GM21390 (cell line): ENCODE measurements around the gene AHNAK2.
"Not testable (repeated sequence)": the region's sequence is repeated elsewhere in the genome, so short reads cannot be mapped to it uniquely, and the experiment has no call there.

Experiments
- ATAC-seq: cut with Tn5 transposase; IDR thresholded peaks from one replicate; pipeline ENCODE4 v1.9.1; 2021; ENCODE audit not compliant: unreplicated experiment

AHNAK2 gene

GRCh38 chr14:104929268-104930230, 48.6 kb downstream of the AHNAK2 start:
- no peak for ATAC-seq

DNA sequence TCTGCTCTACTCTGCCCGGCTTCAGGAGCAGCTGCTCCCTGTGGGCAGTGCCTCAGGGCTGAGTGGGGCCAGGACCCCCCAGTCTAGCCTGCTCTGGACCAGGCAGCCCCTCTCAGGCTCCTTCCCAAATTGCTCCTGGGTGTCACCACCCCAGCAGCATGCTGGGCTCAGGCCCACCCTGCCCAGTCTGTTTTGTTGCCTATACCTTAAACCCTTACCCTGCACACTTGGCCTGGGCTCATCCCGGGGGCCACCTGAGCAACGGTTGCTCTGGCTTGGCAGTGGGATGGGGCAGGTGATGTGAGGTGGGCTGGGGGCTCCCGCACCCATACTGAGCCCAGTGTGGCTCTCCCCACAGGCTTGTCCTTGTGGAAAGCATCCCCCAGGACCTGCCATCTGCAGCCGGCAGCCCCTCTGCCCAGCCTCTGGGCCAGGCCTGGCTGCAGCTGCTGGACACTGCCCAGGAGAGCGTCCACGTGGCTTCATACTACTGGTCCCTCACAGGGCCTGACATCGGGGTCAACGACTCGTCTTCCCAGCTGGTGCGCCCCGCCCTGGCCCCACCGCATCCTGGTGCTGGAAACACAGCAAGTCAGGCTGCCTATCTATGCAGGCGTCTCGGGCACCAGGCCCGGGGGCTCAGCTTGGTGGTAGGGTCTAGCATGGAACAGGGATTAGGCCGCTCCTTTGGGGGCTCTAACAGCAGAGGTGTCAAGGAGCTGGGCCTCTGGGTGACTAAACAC, 49.6 kb downstream of the AHNAK2 start:
- no peak for ATAC-seq

DNA sequence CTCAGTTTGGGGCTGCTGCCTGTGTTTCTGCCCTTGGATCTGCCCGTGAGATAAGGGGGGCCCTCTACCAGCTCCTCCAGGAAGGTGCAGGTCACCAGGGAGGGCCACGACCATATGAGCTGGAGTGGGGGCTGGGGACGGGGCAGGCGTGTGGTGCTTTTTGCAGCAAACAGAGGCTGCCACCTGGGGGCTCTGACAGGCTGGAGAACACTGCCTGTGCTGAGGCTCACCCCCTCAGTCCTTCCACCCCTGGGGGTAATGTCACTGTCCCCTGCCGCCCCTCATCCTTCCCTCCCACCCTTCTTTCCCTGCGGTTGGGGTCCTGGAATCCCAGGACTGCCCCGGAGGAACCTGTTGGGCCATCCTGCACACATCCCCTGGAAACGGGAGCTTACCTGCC, 50.3 kb downstream of the AHNAK2 start:
- ATAC-seq = no peak

DNA sequence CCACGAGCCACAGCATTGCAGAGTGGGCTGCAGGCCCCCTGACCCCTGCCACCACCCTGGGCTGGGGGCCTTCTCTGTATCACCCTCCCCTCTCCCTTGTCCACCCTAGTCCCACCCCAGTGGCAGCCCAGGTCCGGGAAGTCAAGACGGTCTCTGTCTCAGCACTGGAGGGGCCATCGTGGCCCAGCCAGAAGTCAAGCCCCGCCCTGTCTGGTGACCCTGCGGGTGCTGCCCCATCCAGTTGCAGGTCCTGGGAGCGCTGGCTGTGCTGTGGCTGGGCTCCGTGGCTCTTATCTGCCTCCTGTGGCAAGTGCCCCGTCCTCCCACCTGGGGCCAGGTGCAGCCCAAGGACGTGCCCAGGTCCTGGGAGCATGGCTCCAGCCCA, 50.8 kb downstream of the AHNAK2 start:
- no peak for ATAC-seq

- peak; percentile 89 for ATAC-seq
Observed at GRCh38 chr14:104926619-104927431, 51.3 kb downstream of the AHNAK2 start.

- no peak for ATAC-seq
Observed at GRCh38 chr14:104925855-104926609, 52.1 kb downstream of the AHNAK2 start.

DNA sequence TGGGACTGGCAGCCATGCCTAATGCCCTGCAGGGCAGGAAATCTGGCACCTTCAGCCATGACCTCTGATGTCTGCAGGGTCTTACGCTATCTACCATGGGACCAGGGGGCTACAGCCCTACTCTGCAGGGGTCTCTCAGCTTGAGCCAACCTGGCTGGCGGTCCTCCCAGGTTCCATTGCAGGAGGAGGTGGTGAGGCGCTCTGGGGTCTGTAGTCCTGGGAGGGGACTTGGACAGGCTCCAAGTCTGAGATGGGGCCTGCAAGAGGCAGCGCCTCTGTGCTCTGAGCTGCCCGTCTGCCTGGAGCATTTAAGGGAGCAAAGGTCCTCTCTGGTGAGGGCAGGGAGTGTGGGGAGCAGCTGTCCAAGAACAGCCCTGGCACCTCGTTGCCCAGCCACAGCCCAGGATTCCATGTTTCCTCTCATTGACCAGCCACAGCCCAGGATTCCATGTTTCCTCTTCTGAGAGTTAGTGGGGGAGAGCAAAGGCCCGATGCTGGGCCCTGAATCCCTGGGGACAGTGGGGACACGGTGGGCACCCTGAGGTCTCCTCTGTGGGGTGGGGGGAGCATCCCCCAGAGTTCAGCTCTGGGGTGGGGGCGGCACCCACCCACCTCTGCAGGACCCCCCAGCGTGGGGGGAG, 52.8 kb downstream of the AHNAK2 start:
- no peak for ATAC-seq

DNA sequence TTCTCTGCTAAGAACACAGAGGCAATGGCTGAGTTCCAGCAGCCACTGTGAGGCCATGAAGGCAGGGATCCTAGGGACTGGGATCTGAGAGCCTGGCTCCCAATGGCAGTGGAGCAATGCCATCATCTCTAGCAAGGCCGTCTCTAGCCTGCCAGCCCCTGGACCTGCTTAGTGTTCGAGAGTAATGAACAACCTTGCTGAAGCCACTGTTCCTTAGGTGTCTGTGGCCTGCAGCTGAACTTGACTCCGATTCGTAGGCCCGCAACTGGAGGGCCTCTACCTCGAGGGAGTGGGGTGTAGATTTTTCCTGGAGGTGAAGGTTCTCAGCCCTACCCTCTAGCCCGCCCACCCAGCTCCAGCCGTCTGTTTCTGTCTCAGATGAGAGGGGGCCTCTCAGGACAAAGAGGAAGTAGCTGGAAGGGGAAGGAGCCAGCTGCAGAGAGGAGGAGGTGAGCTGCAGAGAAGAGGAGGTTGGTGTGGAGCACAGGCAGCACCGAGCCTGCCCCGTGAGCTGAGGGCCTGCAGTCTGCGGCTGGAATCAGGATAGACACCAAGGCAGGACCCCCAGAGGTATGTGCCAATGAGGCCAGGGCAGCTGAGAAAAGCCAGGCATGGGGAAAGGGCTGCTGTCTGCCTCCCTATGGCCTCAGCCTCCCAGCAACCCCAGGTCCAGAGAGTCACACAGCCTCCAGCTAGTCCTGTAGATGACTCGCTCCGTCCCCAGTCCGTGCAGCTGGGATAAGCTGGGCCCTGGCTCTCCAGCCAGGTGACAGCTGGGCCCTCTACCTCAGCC, 53.6 kb downstream of the AHNAK2 start, which contains the start of gene PLD4:
TSS of gene PLD4 (plus strand) at position 459 of the 793 bp plus-strand sequence. CDS start 2,262 bp downstream, outside the sequence.
- ATAC-seq = no peak

DNA sequence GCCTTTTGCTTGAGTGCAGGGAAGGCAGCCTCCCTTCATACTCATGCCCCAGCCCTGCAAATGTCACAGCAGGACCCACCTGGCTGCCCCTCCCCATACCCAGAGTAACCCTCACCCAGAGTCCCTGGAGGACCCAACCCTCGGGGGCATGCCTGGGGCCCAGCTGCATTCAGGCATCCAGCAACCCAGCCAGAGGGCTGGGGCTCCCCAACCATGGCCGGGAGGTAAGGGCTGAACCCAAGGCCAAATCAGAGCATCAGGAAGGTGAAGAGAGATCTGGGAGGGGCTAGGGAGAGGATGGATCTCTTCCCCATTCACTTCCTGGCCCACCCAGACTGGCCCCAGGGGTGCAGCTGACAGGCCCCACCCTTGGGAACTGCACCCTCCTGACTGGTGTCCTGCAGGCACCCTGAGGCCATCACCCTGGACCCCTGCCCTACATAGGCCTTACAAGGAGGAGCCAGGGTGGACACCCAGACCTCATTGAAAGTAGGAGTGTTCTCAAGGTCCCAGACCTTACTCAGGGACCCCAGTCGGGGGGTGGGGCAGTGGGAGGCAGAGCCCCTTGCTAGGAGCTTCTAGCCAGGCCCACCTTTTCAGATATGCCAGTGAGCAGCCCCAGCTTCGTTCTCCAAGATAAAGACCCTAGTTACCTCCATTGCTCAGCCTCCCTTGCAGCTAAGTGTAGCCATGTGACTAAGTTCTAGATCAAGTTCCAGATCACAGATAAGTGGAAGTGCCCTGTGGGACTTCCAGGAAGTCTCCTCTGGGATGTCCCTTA, 54.3 kb downstream of the AHNAK2 start:
- no peak for ATAC-seq

DNA sequence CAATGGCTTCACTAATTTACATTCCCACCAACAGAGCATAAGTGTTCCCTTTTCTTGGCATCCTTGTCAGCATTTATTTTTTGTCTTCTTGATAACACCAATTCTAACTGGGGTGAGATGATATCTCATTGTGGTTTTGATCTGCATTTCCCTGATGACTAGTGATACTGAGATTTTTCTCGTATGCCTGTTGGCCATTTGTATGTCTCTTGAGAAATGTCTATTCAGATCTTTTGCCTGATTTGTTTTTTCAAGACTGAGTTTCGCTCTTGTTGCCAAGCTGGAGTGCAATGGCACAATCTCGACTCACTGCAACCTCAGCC, 58.2 kb downstream of the AHNAK2 start:
- no peak for ATAC-seq

DNA sequence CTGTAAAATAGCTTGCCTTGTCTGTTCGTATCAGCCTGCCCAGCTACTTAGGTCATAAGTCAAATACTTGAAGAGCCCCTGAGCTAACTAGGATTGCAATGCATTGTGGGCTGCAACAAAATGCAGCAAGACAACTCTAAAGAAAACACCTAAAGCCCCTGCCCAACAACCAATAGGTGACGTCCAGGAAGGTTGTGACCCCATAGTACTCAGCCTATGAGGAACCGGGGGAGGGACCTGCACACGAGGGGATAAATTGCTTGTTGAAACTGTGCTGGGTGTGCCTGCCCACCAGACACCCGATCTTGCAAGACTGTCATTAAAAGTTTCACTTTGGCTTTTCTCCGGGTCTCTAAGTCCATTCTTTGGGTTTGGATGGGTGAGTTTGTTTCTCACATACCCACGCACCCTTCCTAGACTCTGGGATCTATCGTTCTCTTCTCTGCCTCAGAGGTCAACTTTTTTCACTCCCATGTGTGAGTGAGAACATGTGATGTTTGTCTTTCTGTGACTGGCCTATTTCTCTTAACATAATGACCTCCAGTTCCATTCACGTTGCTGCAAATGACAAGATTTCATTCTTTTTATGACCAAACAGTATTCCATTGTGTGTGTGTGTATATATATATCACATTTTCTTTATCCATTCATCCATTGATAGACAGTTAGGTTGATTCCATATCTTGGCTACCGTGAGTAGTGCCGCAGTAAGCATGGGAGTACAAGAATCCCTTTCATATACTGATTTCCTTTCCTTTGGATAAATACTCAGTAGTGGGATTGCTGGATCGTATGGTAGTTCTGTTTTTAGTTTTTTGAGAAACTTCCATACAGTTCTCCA, 58.8 kb downstream of the AHNAK2 start:
- ATAC-seq = not testable (repeated sequence)

DNA sequence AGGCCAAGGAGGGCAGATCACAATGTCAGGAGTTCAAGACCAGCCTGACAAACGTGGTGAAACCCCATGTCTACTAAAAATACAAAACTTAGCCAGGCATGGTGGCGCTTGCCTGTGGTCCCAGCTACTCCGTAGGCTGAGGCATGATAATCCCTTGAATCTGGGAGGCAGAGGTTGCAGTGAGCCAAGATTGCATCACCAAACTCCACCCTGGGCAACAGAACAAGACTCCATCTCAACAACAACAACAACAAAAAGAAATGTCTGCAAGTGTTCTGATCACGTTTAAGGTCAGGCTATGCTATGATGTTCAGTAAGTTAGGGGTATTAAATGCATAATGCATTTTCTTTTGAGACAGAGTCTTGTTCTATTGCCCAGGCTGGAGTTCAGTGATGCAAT, 60.2 kb downstream of the AHNAK2 start:
- ATAC-seq = no peak

GRCh38 chr14:104917116-104917515, 61.1 kb downstream of the AHNAK2 start:
- no peak for ATAC-seq

DNA sequence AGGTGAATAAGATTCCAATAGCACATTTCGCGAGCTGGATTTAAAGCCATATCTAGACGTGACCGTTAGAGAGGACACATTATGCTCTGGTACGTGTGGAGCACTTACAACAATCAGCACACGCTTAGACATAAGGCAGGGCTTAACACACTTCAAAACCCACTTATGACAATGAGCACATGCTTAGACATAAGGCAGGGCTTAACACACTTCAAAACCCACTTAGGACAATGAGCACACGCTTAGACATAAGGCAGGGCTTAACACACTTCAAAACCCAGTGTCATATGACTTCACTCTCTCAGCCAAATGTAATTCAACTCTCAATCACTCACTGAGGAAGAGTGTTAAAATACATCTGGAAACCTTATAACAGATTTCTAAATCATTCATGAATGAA, 64.7 kb downstream of the AHNAK2 start:
- ATAC-seq = no peak

DNA sequence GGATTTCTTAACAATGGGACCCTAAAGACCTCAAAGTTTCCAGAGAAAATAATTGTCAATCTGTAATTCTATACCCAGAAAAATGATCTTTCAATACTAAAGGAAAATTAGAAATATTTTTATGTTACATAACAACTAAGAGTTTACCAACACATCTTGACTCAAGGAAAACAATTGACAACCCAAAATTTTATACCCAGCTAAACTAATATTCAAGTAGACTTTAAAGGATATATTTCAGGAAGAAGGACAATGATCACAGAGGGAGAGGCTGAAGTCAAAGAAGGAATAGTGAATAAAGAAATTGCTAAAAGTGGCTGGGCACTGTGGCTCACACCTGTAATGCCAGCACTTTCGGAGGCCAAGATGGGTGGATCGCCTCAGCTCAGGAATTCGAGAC, 66.1 kb downstream of the AHNAK2 start:
- ATAC-seq = no peak

DNA sequence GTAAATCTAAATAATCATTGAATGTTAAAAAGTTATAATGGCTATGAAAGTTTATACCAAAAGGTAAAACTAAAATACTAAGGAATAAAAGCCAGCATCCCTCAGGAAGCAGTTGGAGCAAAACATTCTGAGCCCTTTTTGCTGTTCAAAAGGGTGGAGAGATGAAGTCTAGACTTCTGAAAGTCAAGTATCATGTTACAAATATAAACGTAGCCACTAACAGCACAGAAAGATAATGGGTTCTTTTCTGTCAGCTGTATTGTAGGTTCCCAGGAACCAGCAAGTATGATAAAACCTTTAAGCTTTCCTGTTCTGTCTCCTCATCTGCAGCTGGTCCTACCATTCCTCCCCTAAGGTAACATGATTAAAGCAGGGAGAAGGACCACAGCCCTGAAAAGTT, 69.9 kb downstream of the AHNAK2 start:
- ATAC-seq = no peak

DNA sequence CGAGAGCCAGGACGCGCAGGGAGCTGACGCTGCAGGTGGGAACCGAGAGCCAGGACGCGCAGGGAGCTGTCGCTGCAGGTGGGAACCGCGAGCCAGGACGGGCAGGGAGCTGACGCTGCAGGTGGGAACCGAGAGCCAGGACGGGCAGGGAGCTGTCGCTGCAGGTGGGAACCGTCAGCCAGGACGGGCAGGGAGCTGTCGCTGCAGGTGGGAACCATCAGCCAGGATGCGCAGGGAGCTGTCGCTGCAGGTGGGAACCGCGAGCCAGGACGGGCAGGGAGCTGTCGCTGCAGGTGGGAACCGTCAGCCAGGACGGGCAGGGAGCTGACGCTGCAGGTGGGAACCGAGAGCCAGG, 72.6 kb downstream of the AHNAK2 start:
- ATAC-seq = not testable (repeated sequence)
